ENCODE data around the gene MMP14.
A peak's percentile ranks its signal among the peaks of the same experiment; 100 is the strongest.

MMP14 gene

GRCh38 chr14:22871224-22872032 lies 35.0 kb downstream of the MMP14 start, which contains the start of gene LRP10:
TSS of gene LRP10 (plus strand) at chr14:22871740. CDS start at chr14:22872304, 564 bp downstream.
- no peaks in the 10 kb centered on the region for H3K27me3 ChIP-seq (ENCODE audit: low read depth)
- peak within 1 kb of the TSS; percentile 74 for H3K4me3 ChIP-seq
- peaks cover 7% of the 10 kb centered on the region; the same call in 1 of the 2 replicates for H3K36me3 ChIP-seq (replicated peaks)
- peaks cover 13% of the 10 kb centered on the region for H3K4me1 ChIP-seq
- in situ Hi-C loops (cut with MboI; ENCODE audit: low sequenced_read_pairs) = loop anchor here (25.0 kb wide), 1 partner anchor 484 kb away; no protein-coding TSS in a partner anchor
- DNase-seq (ENCODE audit: low spot score in 2 of 2) = peak; percentile 86 to 95
- H3K9me3 ChIP-seq = no peaks in the 10 kb centered on the region

GRCh38 chr14:22872033-22872832 lies 35.8 kb downstream of the MMP14 start:
- DNase-seq (ENCODE audit: low spot score in 2 of 2) = peak; percentile 70 to 92
- Histone ChIP-seq H3K36me3 (replicated peaks) (peaks cover 7% of the 10 kb centered on the region; the same call in 1 of the 2 replicates), H3K27me3 (ENCODE audit: low read depth) (no peaks in the 10 kb centered on the region), H3K4me3 (peak overlapping the region; percentile 74), H3K9me3 (no peaks in the 10 kb centered on the region), H3K4me1 (peaks cover 13% of the 10 kb centered on the region)
- in situ Hi-C loops (cut with MboI; ENCODE audit: low sequenced_read_pairs) = loop anchor here (25.0 kb wide), 1 partner anchor 485 kb away; no protein-coding TSS in a partner anchor

GRCh38 chr14:22872833-22873520 lies 36.6 kb downstream of the MMP14 start:
- in situ Hi-C loops (cut with MboI; ENCODE audit: low sequenced_read_pairs) = loop anchor here (25.0 kb wide), 1 partner anchor 486 kb away; no protein-coding TSS in a partner anchor
- H3K27me3 ChIP-seq (ENCODE audit: low read depth) = no peaks in the 10 kb centered on the region
- H3K36me3 ChIP-seq (replicated peaks) = peaks cover 7% of the 10 kb centered on the region; the same call in 1 of the 2 replicates
- DNase-seq (ENCODE audit: low spot score in 2 of 2) = no peak
- H3K4me3 ChIP-seq = peak overlapping the region; percentile 74
- H3K9me3 ChIP-seq = no peaks in the 10 kb centered on the region
- peaks cover 13% of the 10 kb centered on the region for H3K4me1 ChIP-seq

- Histone ChIP-seq H3K27me3 (ENCODE audit: low read depth) (no peaks in the 10 kb centered on the region), H3K36me3 (replicated peaks) (peaks cover 7% of the 10 kb centered on the region; the same call in 1 of the 2 replicates), H3K9me3 (no peaks in the 10 kb centered on the region), H3K4me3 (no peak overlapping the region), H3K4me1 (peaks cover 13% of the 10 kb centered on the region)
- DNase-seq (ENCODE audit: low spot score in 2 of 2) = no peak
- in situ Hi-C loops (cut with MboI; ENCODE audit: low sequenced_read_pairs) = no loop called here
Measured at GRCh38 chr14:22875003-22875747, 38.8 kb downstream of the MMP14 start.

GRCh38 chr14:22875748-22876319 lies 39.4 kb downstream of the MMP14 start:
- no peak for DNase-seq (ENCODE audit: low spot score in 2 of 2)
- peaks cover 7% of the 10 kb centered on the region for H3K4me1 ChIP-seq
- H3K4me3 ChIP-seq = no peak overlapping the region
- no peaks in the 10 kb centered on the region for H3K9me3 ChIP-seq
- in situ Hi-C loops (cut with MboI; ENCODE audit: low sequenced_read_pairs) = no loop called here
- no peaks in the 10 kb centered on the region for H3K27me3 ChIP-seq (ENCODE audit: low read depth)
- peaks cover 7% of the 10 kb centered on the region; the same call in 1 of the 2 replicates for H3K36me3 ChIP-seq (replicated peaks)

- Histone ChIP-seq H3K4me3 (no peak overlapping the region), H3K4me1 (0 out of 2 replicates have a peak, but pooled peaks cover 5% of the 10 kb centered on the region), H3K36me3 (replicated peaks) (peaks cover 7% of the 10 kb centered on the region; the same call in 1 of the 2 replicates), H3K9me3 (no peaks in the 10 kb centered on the region), H3K27me3 (ENCODE audit: low read depth) (no peaks in the 10 kb centered on the region; the same call in 1 of the 2 replicates)
- DNase-seq (ENCODE audit: low spot score in 2 of 2) = no peak
- in situ Hi-C loops (cut with MboI; ENCODE audit: low sequenced_read_pairs) = no loop called here
Measured at GRCh38 chr14:22877000-22877501, 40.7 kb downstream of the MMP14 start.

GRCh38 chr14:22878271-22879246 lies 42.2 kb downstream of the MMP14 start:
- in situ Hi-C loops (cut with MboI; ENCODE audit: low sequenced_read_pairs) = no loop called here
- H3K27me3 ChIP-seq (ENCODE audit: low read depth) = no peaks in the 10 kb centered on the region; the same call in 1 of the 2 replicates
- H3K4me3 ChIP-seq = no peak overlapping the region
- DNase-seq (ENCODE audit: low spot score in 2 of 2) = no peak
- H3K9me3 ChIP-seq = no peaks in the 10 kb centered on the region
- peaks cover 7% of the 10 kb centered on the region; the same call in 1 of the 2 replicates for H3K36me3 ChIP-seq (replicated peaks)
- peaks cover 4% of the 10 kb centered on the region for H3K4me1 ChIP-seq

- Histone ChIP-seq H3K36me3 (replicated peaks) (no peaks in the 10 kb centered on the region; the same call in 1 of the 2 replicates), H3K4me1 (peaks cover 4% of the 10 kb centered on the region), H3K4me3 (no peak overlapping the region), H3K9me3 (no peaks in the 10 kb centered on the region), H3K27me3 (ENCODE audit: low read depth) (no peaks in the 10 kb centered on the region; the same call in 1 of the 2 replicates)
- DNase-seq (ENCODE audit: low spot score in 2 of 2) = no peak
- in situ Hi-C loops (cut with MboI; ENCODE audit: low sequenced_read_pairs) = no loop called here
Measured at GRCh38 chr14:22882064-22882463, 45.7 kb downstream of the MMP14 start.

GRCh38 chr14:22882529-22883172 lies 46.3 kb downstream of the MMP14 start:
- in situ Hi-C loops (cut with MboI; ENCODE audit: low sequenced_read_pairs) = no loop called here
- peak in 1 of 2 experiments; percentile 32 for DNase-seq (ENCODE audit: low spot score in 2 of 2)
- H3K27me3 ChIP-seq (ENCODE audit: low read depth) = no peaks in the 10 kb centered on the region; the same call in 1 of the 2 replicates

GRCh38 chr14:22883173-22883976 lies 47.0 kb downstream of the MMP14 start, which contains the start of gene REM2:
TSS of gene REM2 (plus strand) at chr14:22883222. CDS start at chr14:22883288, 66 bp downstream.
- peak in 1 of 2 experiments; percentile 42 for DNase-seq (ENCODE audit: low spot score in 2 of 2)
- Histone ChIP-seq H3K9me3 (no peaks in the 10 kb centered on the region), H3K36me3 (replicated peaks) (no peaks in the 10 kb centered on the region), H3K27me3 (ENCODE audit: low read depth) (no peaks in the 10 kb centered on the region; the same call in 1 of the 2 replicates), H3K4me3 (no peak within 1 kb of the TSS), H3K4me1 (peaks cover 4% of the 10 kb centered on the region)
- in situ Hi-C loops (cut with MboI; ENCODE audit: low sequenced_read_pairs) = no loop called here

More at GRCh38 chr14:22882529-22883172, 46.3 kb downstream of the MMP14 start:
- no peak overlapping the region for H3K4me3 ChIP-seq
- no peaks in the 10 kb centered on the region for H3K36me3 ChIP-seq (replicated peaks)
- peaks cover 4% of the 10 kb centered on the region for H3K4me1 ChIP-seq
- no peaks in the 10 kb centered on the region for H3K9me3 ChIP-seq

Measured in HAP-1 (cell line).